Neural progenitor cell (in vitro differentiated cells): ENCODE measurements around the gene EMC6.

Experiments used
- EZH2 ChIP-seq: fragments of 200-600 bp; sonication (generic); IDR thresholded peaks from 2 replicates; pipeline ENCODE4 v1.6.1; 2017; ENCODE audit warnings: antibody characterized with exemption, mild to moderate bottlenecking, moderate library complexity
- EZH2phosphoT487 ChIP-seq: fragments of 200-600 bp; sonication (generic); IDR thresholded peaks from 2 replicates; pipeline ENCODE4 v1.6.1; 2017; ENCODE audit warnings: antibody characterized with exemption
- TF ChIP-seq, protein P1 (sequence below): fragments of 200-600 bp; sonication (generic); IDR thresholded peaks from 2 replicates; pipeline ENCODE4 v1.5.1; 2017; ENCODE audit warnings: antibody characterized with exemption, mild to moderate bottlenecking

DNA sequence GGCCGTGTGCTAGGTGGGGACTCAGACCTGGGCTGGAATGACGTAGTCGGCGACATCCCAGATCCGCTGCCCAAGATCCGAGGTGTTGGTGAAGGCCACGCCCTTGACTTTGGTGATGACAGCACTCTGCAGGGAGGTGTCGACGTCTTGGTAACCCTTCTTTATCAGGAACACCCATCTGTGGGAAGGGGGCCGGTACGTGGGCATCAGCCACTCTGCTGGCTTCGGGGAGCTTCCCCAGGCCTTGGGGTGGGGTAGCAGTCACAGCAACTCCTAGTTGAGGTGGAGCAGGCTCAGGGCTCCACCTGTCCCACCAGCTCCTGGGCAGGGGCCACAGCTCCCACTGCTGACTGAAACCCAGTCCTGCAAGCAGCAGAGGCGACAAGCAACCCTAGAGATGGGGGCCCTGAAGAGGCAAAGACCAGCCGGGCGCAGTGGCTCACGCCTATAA lies 23.0 kb downstream of the EMC6 start:
- TF ChIP-seq, protein P1, sequence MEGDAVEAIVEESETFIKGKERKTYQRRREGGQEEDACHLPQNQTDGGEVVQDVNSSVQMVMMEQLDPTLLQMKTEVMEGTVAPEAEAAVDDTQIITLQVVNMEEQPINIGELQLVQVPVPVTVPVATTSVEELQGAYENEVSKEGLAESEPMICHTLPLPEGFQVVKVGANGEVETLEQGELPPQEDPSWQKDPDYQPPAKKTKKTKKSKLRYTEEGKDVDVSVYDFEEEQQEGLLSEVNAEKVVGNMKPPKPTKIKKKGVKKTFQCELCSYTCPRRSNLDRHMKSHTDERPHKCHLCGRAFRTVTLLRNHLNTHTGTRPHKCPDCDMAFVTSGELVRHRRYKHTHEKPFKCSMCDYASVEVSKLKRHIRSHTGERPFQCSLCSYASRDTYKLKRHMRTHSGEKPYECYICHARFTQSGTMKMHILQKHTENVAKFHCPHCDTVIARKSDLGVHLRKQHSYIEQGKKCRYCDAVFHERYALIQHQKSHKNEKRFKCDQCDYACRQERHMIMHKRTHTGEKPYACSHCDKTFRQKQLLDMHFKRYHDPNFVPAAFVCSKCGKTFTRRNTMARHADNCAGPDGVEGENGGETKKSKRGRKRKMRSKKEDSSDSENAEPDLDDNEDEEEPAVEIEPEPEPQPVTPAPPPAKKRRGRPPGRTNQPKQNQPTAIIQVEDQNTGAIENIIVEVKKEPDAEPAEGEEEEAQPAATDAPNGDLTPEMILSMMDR = no peak
- TF ChIP-seq EZH2 (no peak), EZH2phosphoT487 (no peak)
